A673 (cell line): ENCODE measurements around the gene AEN. TPM values are rescaled to one million over a fixed set of nuclear protein-coding genes. Genes with fewer than 3 reads are reported as not detected.

ENCODE experiments used
- BruUV-seq: library from RNA; stranded (reverse); fragments of 400-500 nt; replicated peaks from 2 replicates; lab custom pipeline; 2021; lab: Mats Ljungman, UMichigan
- CTCF ChIA-PET: fragments of 300-600 bp; sonication (Branson Sonifier 250); formaldehyde crosslinking; loops from one replicate; lab custom pipeline; 2022; ENCODE audit warnings: antibody characterized with exemption; lab: Charles Lee
- POLR2A ChIA-PET: fragments of 300-600 bp; sonication (Branson Sonifier 250); formaldehyde crosslinking; loops from one replicate; lab custom pipeline; 2022; ENCODE audit warnings: antibody characterized with exemption; ENCODE audit not compliant: low non-redundant PET; lab: Charles Lee
- DNase-seq: peaks from one replicate; pipeline ENCODE4 v3.0.0-alpha.2; 2015; ENCODE audit warnings: low spot score
- H3K27ac ChIP-seq: fragments of 200-600 bp; sonication (generic); 2 replicates; pipeline ENCODE4 v1.5.1; 2016; ENCODE audit warnings: mixed run types, low read depth, mild to moderate bottlenecking, mixed read lengths, antibody characterized with exemption, low read length; ENCODE audit not compliant: poor library complexity, severe bottlenecking
- H3K27me3 ChIP-seq: fragments of 200-600 bp; sonication (generic); replicated peaks from 2 replicates; pipeline ENCODE4 v1.6.1; 2017; ENCODE audit warnings: mixed run types, low read depth, mild to moderate bottlenecking, mixed read lengths, antibody characterized with exemption, low read length; ENCODE audit not compliant: insufficient read depth, poor library complexity
- H3K36me3 ChIP-seq: fragments of 200-600 bp; sonication (generic); 2 replicates; pipeline ENCODE4 v1.6.1; 2016; ENCODE audit warnings: mixed run types, mild to moderate bottlenecking, mixed read lengths, antibody characterized with exemption, low read length; ENCODE audit not compliant: insufficient read depth, poor library complexity, severe bottlenecking
- H3K4me1 ChIP-seq: fragments of 200-600 bp; sonication (generic); 2 replicates; pipeline ENCODE4 v1.6.1; 2017; ENCODE audit warnings: mixed run types, mild to moderate bottlenecking, mixed read lengths, antibody characterized with exemption, low read length; ENCODE audit not compliant: insufficient read depth, poor library complexity, severe bottlenecking
- H3K4me3 ChIP-seq: fragments of 200-600 bp; sonication (generic); 2 replicates; pipeline ENCODE4 v1.5.1; 2016; ENCODE audit warnings: low read depth, mixed run types, mild to moderate bottlenecking, mixed read lengths, low read length; ENCODE audit not compliant: poor library complexity, severe bottlenecking
- H3K9me3 ChIP-seq: fragments of 200-600 bp; sonication (generic); 2 replicates; pipeline ENCODE4 v1.6.1; 2016; ENCODE audit warnings: mixed run types, low read depth, mild to moderate bottlenecking, mixed read lengths, antibody characterized with exemption, low read length; ENCODE audit not compliant: poor library complexity, severe bottlenecking
- EZH2 ChIP-seq: fragments of 200-600 bp; sonication (generic); IDR thresholded peaks from 2 replicates; pipeline ENCODE4 v1.6.1; 2017; ENCODE audit warnings: borderline replicate concordance, low read depth, mild to moderate bottlenecking, mixed read lengths, antibody characterized with exemption, low read length; ENCODE audit not compliant: poor library complexity, severe bottlenecking
- intact Hi-C: fragments of 100-400 bp; cut with micrococcal nuclease; formaldehyde crosslinking; loops from one replicate; pipeline ENCODE4 v1.10.0; 2022; ENCODE audit not compliant: unreplicated experiment
- total RNA-seq: library from RNA; stranded (reverse); gene quantifications from 2 replicates; pipeline ENCODE4 v1.2.3, GENCODE V29; 2021
- TF ChIP-seq, protein P1 (sequence below): fragments of 300-800, 200-600 bp; sonication (generic); conservative IDR thresholded peaks from 2 replicates; pipeline ENCODE4 v1.5.1; 2017; ENCODE audit warnings: low read depth, mild to moderate bottlenecking, antibody characterized with exemption, low read length, moderate library complexity, mixed read lengths

The AEN gene
- total RNA-seq, 1 experiment from 2014 or later: 52.4 TPM

DNA sequence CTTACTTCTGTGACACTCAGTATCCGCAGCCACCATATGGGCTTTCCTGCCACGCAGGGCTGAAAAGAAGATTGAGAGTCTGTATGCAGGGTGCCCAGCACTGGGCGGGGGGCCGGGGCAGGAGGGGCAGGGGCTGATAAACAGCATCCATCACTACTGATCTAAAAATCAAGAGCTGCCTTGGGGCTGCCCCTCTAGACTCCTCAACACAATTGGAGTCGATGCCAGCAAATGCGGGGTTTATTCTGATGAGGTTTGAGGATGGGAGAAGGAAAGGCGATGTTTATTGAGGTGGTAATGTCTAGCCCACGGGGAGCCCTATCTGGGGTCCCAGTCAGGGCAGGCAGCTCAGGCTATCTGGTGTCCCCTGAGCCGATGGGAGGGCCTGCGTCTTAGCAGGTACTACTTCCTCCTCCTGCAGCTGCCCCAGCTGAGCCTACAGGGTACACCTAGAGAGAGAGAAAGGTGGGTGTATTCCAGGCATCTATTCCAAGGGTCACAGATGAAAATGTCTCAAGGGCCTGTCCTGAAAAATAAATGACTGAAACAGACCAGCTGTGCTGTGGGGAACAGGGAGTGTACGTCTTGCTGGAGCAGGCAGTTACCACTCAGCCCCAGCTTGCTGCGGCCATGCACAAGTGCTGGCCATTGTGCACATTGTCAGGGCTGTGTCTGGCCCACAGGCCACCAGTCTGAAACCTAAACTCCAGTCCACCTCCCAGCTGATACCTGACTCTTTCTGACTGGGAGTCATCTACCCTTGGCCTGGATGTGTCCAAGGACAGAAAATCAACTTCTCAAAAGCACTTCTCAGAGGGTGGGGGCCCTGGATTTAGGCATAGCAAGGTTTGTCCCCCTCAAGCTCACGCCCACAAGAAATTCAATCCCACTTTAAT lies 37.2 kb downstream of the AEN start:
- Histone ChIP-seq H3K9me3 (no peaks in the 10 kb centered on the region), H3K27ac (no peak overlapping the region), H3K27me3 (peaks cover 12% of the 10 kb centered on the region), H3K36me3 (no peaks in the 10 kb centered on the region), H3K4me1 (no peaks in the 10 kb centered on the region), H3K4me3 (no peak overlapping the region)
- ChIA-PET CTCF (no interaction called here), POLR2A (no interaction called here)
- TF ChIP-seq, protein P1, sequence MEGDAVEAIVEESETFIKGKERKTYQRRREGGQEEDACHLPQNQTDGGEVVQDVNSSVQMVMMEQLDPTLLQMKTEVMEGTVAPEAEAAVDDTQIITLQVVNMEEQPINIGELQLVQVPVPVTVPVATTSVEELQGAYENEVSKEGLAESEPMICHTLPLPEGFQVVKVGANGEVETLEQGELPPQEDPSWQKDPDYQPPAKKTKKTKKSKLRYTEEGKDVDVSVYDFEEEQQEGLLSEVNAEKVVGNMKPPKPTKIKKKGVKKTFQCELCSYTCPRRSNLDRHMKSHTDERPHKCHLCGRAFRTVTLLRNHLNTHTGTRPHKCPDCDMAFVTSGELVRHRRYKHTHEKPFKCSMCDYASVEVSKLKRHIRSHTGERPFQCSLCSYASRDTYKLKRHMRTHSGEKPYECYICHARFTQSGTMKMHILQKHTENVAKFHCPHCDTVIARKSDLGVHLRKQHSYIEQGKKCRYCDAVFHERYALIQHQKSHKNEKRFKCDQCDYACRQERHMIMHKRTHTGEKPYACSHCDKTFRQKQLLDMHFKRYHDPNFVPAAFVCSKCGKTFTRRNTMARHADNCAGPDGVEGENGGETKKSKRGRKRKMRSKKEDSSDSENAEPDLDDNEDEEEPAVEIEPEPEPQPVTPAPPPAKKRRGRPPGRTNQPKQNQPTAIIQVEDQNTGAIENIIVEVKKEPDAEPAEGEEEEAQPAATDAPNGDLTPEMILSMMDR: no peak
- TF ChIP-seq EZH2: no peak
- BruUV-seq: no TSS peak
- intact Hi-C loops: loop anchor here (10.0 kb wide), 1 partner anchor 176 kb away; no protein-coding TSS in a partner anchor
- no peak for DNase-seq

DNA sequence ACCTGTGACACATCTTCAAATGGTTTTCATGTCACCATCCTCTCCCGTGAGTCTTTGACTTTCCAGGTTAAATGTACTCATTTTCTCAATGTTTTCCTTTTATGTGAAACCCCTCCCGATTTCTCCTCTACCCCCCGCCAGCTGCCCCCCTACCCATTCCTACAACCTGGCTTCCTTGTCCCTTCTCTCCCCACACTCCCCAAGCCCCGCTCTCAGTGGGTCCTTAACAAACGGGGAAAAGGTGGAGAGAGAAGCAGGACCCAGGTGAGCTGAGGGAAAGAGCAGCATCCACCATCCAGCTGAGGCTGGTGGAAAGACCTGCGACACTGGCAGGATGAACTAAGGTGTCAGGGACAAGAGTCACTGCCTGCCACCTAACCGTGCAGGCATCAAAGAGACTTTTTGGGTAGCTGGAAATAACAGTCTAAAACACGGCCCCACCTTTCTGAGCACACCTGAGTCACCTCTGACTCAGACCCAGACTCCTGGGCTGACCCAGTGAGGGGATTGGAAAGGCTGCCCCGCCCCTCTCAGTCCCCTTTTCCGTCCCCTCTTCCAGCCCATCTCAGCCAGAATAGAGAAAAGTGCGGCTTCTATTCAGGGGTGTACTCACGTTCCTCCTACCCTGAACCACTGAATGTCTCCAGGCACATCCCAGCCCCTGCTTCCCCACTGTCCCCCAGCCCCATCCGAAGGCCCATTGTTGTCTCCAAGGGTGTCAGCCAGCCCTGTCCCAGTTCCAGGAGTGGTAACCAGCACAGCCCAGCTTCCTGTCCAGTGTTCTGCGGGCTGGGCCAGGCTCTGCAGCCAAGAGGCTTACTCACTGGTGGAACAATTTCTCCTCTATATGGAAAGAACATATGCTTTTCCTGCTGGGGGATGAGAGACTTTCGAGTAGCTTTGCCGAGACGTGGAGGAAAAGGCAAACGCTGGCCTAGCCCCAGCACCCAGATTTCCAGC lies 38.1 kb downstream of the AEN start:
- no peak overlapping the region for H3K4me3 ChIP-seq
- DNase-seq: no peak
- no TSS peak for BruUV-seq
- no peak for TF ChIP-seq EZH2
- TF ChIP-seq, protein P1: no peak
- ChIA-PET CTCF (no interaction called here), POLR2A (no interaction called here)
- H3K27me3 ChIP-seq: peaks cover 12% of the 10 kb centered on the region
- H3K36me3 ChIP-seq: no peaks in the 10 kb centered on the region
- intact Hi-C loops: loop anchor here (10.0 kb wide), 1 partner anchor 176 kb away; no protein-coding TSS in a partner anchor
- H3K4me1 ChIP-seq: no peaks in the 10 kb centered on the region
- no peak overlapping the region for H3K27ac ChIP-seq
- H3K9me3 ChIP-seq: no peaks in the 10 kb centered on the region

DNA sequence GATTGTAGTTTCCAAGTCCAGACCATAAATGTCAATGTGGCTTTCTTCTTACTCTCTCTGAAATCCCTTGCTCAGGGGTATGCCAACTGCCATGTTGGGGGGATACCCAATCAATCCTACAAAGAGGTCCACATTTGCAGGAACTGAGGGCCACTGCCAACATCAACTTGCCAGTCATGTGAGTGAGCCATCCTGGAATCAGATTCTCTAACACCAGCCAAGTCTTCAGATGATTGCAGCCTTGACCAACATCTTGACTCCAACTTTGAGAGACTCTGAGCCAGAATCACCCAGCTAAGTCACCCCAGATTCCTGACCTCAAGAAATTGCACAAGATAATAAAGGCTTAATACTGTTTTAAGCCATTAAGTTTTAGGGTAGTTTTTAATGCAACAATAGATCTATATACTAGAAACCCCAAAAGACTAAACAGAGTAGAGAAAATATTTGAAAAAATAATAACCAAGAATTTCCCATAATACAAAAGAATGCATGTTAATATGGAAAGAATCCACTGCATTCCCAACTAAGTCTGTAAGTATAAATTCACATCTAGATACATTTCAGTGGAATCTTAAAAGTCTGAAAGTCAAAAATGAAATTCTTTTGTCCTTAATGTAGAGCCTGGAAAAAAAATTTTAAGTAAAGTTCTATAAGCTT lies 40.0 kb downstream of the AEN start:
- no TSS peak for BruUV-seq
- no peak overlapping the region for H3K4me3 ChIP-seq
- no peaks in the 10 kb centered on the region for H3K9me3 ChIP-seq
- H3K36me3 ChIP-seq: no peaks in the 10 kb centered on the region
- DNase-seq: no peak
- CTCF ChIA-PET: no interaction called here
- intact Hi-C loops: no loop called here
- H3K27ac ChIP-seq: no peak overlapping the region
- H3K4me1 ChIP-seq: no peaks in the 10 kb centered on the region
- POLR2A ChIA-PET: no interaction called here
- TF ChIP-seq EZH2: no peak
- H3K27me3 ChIP-seq: peaks cover 12% of the 10 kb centered on the region
